HCT116 (cell line): ENCODE measurements around the gene FAM117A. TPM values are rescaled to one million over a fixed set of nuclear protein-coding genes. Genes with fewer than 3 reads are reported as not detected.

Source experiments
- ATAC-seq: fragments of 200-7000 bp; cut with Tn5 transposase; 2 replicates; pipeline ENCODE4 v1.9.1; 2020; ENCODE audit warnings: mild to moderate bottlenecking, moderate library complexity
- BruUV-seq: library from RNA; stranded (reverse); fragments of 400-500 nt; replicated peaks from 2 replicates; lab custom pipeline; 2021; lab: Mats Ljungman, UMichigan
- CTCF ChIA-PET: fragments of 300-600 bp; sonication (Branson Sonifier 250); formaldehyde crosslinking; loops from one replicate; lab custom pipeline; 2021; ENCODE audit warnings: antibody characterized with exemption; lab: Charles Lee
- POLR2A ChIA-PET: fragments of 300-600, 350-600 bp; sonication (Branson Sonifier 250); formaldehyde crosslinking; loops from one replicate; lab custom pipeline; 2021; ENCODE audit warnings: antibody characterized with exemption; lab: Charles Lee
- RAD21 ChIA-PET, 2 experiments: fragments of 300-600 bp; sonication (Branson Sonifier 250); formaldehyde crosslinking; loops; one replicate each; lab custom pipeline; 2023; ENCODE audit warnings: low total read pairs in 2 of 2; ENCODE audit not compliant: uncharacterized antibody in 2 of 2, unreplicated experiment in 2 of 2, low non-redundant PET in 1 of 2; lab: Charles Lee
- DNase-seq: peaks from one replicate; pipeline ENCODE4 v3.0.0-alpha.2; 2010; ENCODE audit warnings: low read depth, low spot score
- H2AFZ ChIP-seq: fragments of 200-600 bp; shearing (Covaris generic), sonication (generic); 2 replicates; pipeline ENCODE4 v1.6.1; 2017; ENCODE audit warnings: low read depth, mixed run types, mixed read lengths, antibody characterized with exemption, low read length; ENCODE audit not compliant: poor library complexity, severe bottlenecking
- H3K27ac ChIP-seq: 2 replicates; pipeline ENCODE4 v1.5.1; 2012; ENCODE audit warnings: low read depth, low read length
- H3K27me3 ChIP-seq: fragments of 200-600 bp; sonication (generic); 2 replicates; pipeline ENCODE4 v1.6.1; 2016; ENCODE audit warnings: mixed run types, low read length, mixed read lengths; ENCODE audit not compliant: insufficient read depth
- H3K36me3 ChIP-seq, 2 experiments: fragments of 200-500 bp in 1 of 2; fragments of 200-600 bp in 1 of 2; sonication (Bioruptor generic) in 1 of 2; sonication (generic) in 1 of 2; 2 replicates each; pipeline versions ENCODE4 v1.5.1 to v1.6.1; 2014 to 2016; ENCODE audit warnings: low read length in 2 of 2, inconsistent platforms in 1 of 2, mixed read lengths in 1 of 2, mixed run types in 1 of 2; ENCODE audit not compliant: insufficient read depth in 2 of 2, control insufficient read depth in 1 of 2
- H3K4me1 ChIP-seq, 2 experiments: fragments of 200-600 bp in 1 of 2; sonication (generic) in 1 of 2; 2 replicates each; pipeline versions ENCODE4 v1.5.1 to v1.6.1; 2012 to 2017; ENCODE audit warnings: low read length in 2 of 2, inconsistent platforms in 1 of 2, mild to moderate bottlenecking in 1 of 2, mixed read lengths in 1 of 2, mixed run types in 1 of 2, moderate library complexity in 1 of 2; ENCODE audit not compliant: insufficient read depth in 2 of 2, control insufficient read depth in 1 of 2
- H3K4me2 ChIP-seq: fragments of 200-600 bp; sonication (generic); 2 replicates; pipeline ENCODE4 v1.6.1; 2017; ENCODE audit warnings: mixed run types, low read length, mixed read lengths
- H3K4me3 ChIP-seq, 2 experiments: fragments of 200-600 bp in 1 of 2; sonication (generic) in 1 of 2; replicated peaks in 1 of 2; 2 replicates each; pipeline ENCODE4 v1.5.1; 2011 to 2016; ENCODE audit warnings: low read length in 2 of 2, control low read depth in 1 of 2, low read depth in 1 of 2, mild to moderate bottlenecking in 1 of 2, mixed read lengths in 1 of 2, mixed run types in 1 of 2
- H3K79me2 ChIP-seq: fragments of 200-600 bp; sonication (generic); 2 replicates; pipeline ENCODE4 v1.6.1; 2017; ENCODE audit warnings: mild to moderate bottlenecking, mixed run types, low read length, moderate library complexity, mixed read lengths; ENCODE audit not compliant: insufficient read depth
- H3K9ac ChIP-seq: fragments of 200-600 bp; sonication (generic); 2 replicates; pipeline ENCODE4 v1.6.1; 2016; ENCODE audit warnings: low read length, mixed read lengths
- H3K9me2 ChIP-seq: fragments of 200-600 bp; sonication (generic), shearing (Covaris generic); 2 replicates; pipeline ENCODE4 v1.6.1; 2017; ENCODE audit warnings: mixed run types, mild to moderate bottlenecking, moderate library complexity; ENCODE audit not compliant: insufficient read depth
- H3K9me3 ChIP-seq, 2 experiments: fragments of 200-500 bp in 1 of 2; fragments of 200-600 bp in 1 of 2; sonication (Bioruptor generic) in 1 of 2; sonication (generic) in 1 of 2; 2 replicates each; pipeline ENCODE4 v1.6.1; 2014 to 2017; ENCODE audit warnings: low read length in 2 of 2, mixed read lengths in 2 of 2, inconsistent platforms in 1 of 2, low read depth in 1 of 2, mild to moderate bottlenecking in 1 of 2, mixed run types in 1 of 2, moderate library complexity in 1 of 2; ENCODE audit not compliant: control insufficient read depth in 1 of 2, insufficient read depth in 1 of 2
- H4K20me1 ChIP-seq: fragments of 200-600 bp; sonication (generic), shearing (Covaris generic); 2 replicates; pipeline ENCODE4 v1.6.1; 2017; ENCODE audit warnings: mixed run types, mild to moderate bottlenecking, moderate library complexity; ENCODE audit not compliant: insufficient read depth
- ATF3 ChIP-seq: IDR thresholded peaks from 2 replicates; pipeline ENCODE4 v1.6.1; 2012
- CBX3 ChIP-seq: IDR thresholded peaks from 2 replicates; pipeline ENCODE4 v1.6.1; 2012; ENCODE audit warnings: low read depth
- CEBPB ChIP-seq: IDR thresholded peaks from 2 replicates; pipeline ENCODE4 v1.6.1; 2012; ENCODE audit warnings: low read depth
- CTCF ChIP-seq, 3 experiments: fragments of 200-600 bp in 1 of 3; sonication (generic) in 1 of 3; IDR thresholded peaks in 2 of 3; conservative IDR thresholded peaks in 1 of 3; 2 replicates each; pipeline ENCODE4 v1.5.1; 2012 to 2017; ENCODE audit warnings: low read depth in 2 of 3, low read length in 2 of 3, antibody characterized with exemption in 1 of 3, borderline replicate concordance in 1 of 3, control low read depth in 1 of 3, mild to moderate bottlenecking in 1 of 3, mixed read lengths in 1 of 3, mixed run types in 1 of 3, moderate library complexity in 1 of 3; ENCODE audit not compliant: insufficient read depth in 1 of 3
- EGR1 ChIP-seq: IDR thresholded peaks from 2 replicates; pipeline ENCODE4 v1.6.1; 2012; ENCODE audit warnings: low read depth
- ELF1 ChIP-seq: IDR thresholded peaks from 2 replicates; pipeline ENCODE4 v1.6.1; 2012; ENCODE audit warnings: low read depth, borderline replicate concordance
- EZH2 ChIP-seq: fragments of 200-600 bp; sonication (generic); IDR thresholded peaks from 2 replicates; pipeline ENCODE4 v1.6.1; 2017; ENCODE audit warnings: antibody characterized with exemption, mixed run types
- EZH2phosphoT487 ChIP-seq: fragments of 200-600 bp; IDR thresholded peaks from 2 replicates; pipeline ENCODE4 v1.6.1; 2018; ENCODE audit warnings: antibody characterized with exemption, borderline replicate concordance
- FOSL1 ChIP-seq: IDR thresholded peaks from 2 replicates; pipeline ENCODE4 v1.6.1; 2012; ENCODE audit warnings: low read depth
- JUND ChIP-seq: IDR thresholded peaks from 2 replicates; pipeline ENCODE4 v1.6.1; 2012
- MAX ChIP-seq: IDR thresholded peaks from 2 replicates; pipeline ENCODE4 v1.6.1; 2012
- POLR2AphosphoS5 ChIP-seq: IDR thresholded peaks from 2 replicates; pipeline ENCODE4 v1.6.1; 2011; ENCODE audit warnings: mild to moderate bottlenecking, low read depth, low read length, moderate library complexity
- SIN3A ChIP-seq: IDR thresholded peaks from 2 replicates; pipeline ENCODE4 v1.6.1; 2012; ENCODE audit warnings: low read depth
- SP1 ChIP-seq: IDR thresholded peaks from 2 replicates; pipeline ENCODE4 v1.6.1; 2012; ENCODE audit warnings: low read depth
- SRF ChIP-seq: IDR thresholded peaks from 2 replicates; pipeline ENCODE4 v1.6.1; 2012; ENCODE audit warnings: low read depth
- TCF7L2 ChIP-seq: IDR thresholded peaks from 2 replicates; pipeline ENCODE4 v1.7.0; 2011; ENCODE audit warnings: borderline replicate concordance, inconsistent platforms; ENCODE audit not compliant: insufficient read depth, insufficient read length; ENCODE audit errors: extremely low read depth
- YY1 ChIP-seq: IDR thresholded peaks from 2 replicates; pipeline ENCODE4 v1.6.1; 2011; ENCODE audit warnings: low read length, low read depth, moderate library complexity, mild to moderate bottlenecking; ENCODE audit not compliant: insufficient replicate concordance; ENCODE audit errors: extremely low read depth
- ZBTB33 ChIP-seq: IDR thresholded peaks from 2 replicates; pipeline ENCODE4 v1.6.1; 2011; ENCODE audit warnings: mild to moderate bottlenecking, low read length, moderate library complexity; ENCODE audit not compliant: insufficient replicate concordance; ENCODE audit errors: extremely low read depth
- ZFX ChIP-seq: fragments of 450-650 bp; IDR thresholded peaks from 2 replicates; pipeline ENCODE4 v1.6.1; 2017
- intact Hi-C: fragments of 100-400 bp; cut with micrococcal nuclease; formaldehyde crosslinking; loops from 2 replicates; pipeline ENCODE4 v1.10.0; 2022
- total RNA-seq: library from RNA; stranded (reverse); gene quantifications from one replicate; pipeline ENCODE4 v1.2.1, GENCODE V29; 2021; ENCODE audit not compliant: unreplicated experiment

FAM117A gene
- total RNA-seq, 1 experiment from 2014 or later, result 12.8 TPM

- peaks cover 1% of the 10 kb centered on the region; the same call in 1 of the 2 replicates for H3K79me2 ChIP-seq
- H3K4me3 ChIP-seq, result no peak overlapping the region
- H3K27me3 ChIP-seq, result no peaks in the 10 kb centered on the region
- CTCF ChIA-PET, result interaction anchor here (1.0 to 3.4 kb wide), 7 partner anchors 130 to 298 kb away, joined by 3 to 17 read pairs (median 4); no protein-coding TSS in a partner anchor
- no peak overlapping the region for H3K27ac ChIP-seq
- no peaks in the 10 kb centered on the region for H3K9me3 ChIP-seq
- no peak overlapping the region for H3K9ac ChIP-seq
- intact Hi-C loops, result loop anchor here (10.0 kb wide), 1 partner anchor 385 kb away; no protein-coding TSS in a partner anchor
- no peak overlapping the region for H3K4me2 ChIP-seq
- no peaks in the 10 kb centered on the region for H3K9me2 ChIP-seq
- no peaks in the 10 kb centered on the region for H3K4me1 ChIP-seq
- H4K20me1 ChIP-seq, result no peaks in the 10 kb centered on the region
- ATAC-seq, result no peak
- POLR2A ChIA-PET, result interaction anchor here (2.8 kb wide), 1 partner anchor 8 kb away, joined by 7 read pairs; the partner anchor contains the start of gene SLC35B1
- no peak for DNase-seq
- H2AFZ ChIP-seq, result no peak overlapping the region
- H3K36me3 ChIP-seq, result peaks cover 38 to 48% of the 10 kb centered on the region in 2 experiments
- RAD21 ChIA-PET, result no interaction called here
- no TSS peak for BruUV-seq
- TF ChIP-seq ZFX, result no peak
- TF ChIP-seq TCF7L2, result no peak
- no peak for TF ChIP-seq JUND
- TF ChIP-seq CTCF (IDR thresholded peaks at IDR 0.05 in 2 of 3, conservative IDR thresholded peaks at IDR 0.05 in 1 of 3; ENCODE audit: borderline replicate concordance in 1 of 3, insufficient read depth in 1 of 3, low read depth in 2 of 3, low read length in 2 of 3), result no peak
- TF ChIP-seq CBX3, result no peak
- TF ChIP-seq MAX, result no peak
- TF ChIP-seq EZH2phosphoT487, result no peak
- no peak for TF ChIP-seq ELF1
- no peak for TF ChIP-seq POLR2AphosphoS5
- TF ChIP-seq ZBTB33, result no peak
- no peak for TF ChIP-seq EGR1
- TF ChIP-seq SIN3A, result no peak
- TF ChIP-seq FOSL1, result no peak
- no peak for TF ChIP-seq SP1
- TF ChIP-seq SRF, result no peak
- no peak for TF ChIP-seq ATF3
- no peak for TF ChIP-seq CEBPB
- no peak for TF ChIP-seq EZH2
- no peak for TF ChIP-seq YY1
Observed at GRCh38 chr17:49699966-49700575, 63.9 kb downstream of the FAM117A start.
